H1 (cell line): Measurements from ENCODE around the gene ZNF211. TPM values are rescaled to one million over a fixed set of nuclear protein-coding genes. Genes with fewer than 3 reads are reported as not detected.

Experiments
- KDM5A ChIP-seq: fragments of 200-600 bp; IDR thresholded peaks from 2 replicates; pipeline ENCODE4 v1.7.1; 2012; ENCODE audit warnings: mild to moderate bottlenecking, low read length, inconsistent platforms, mixed read lengths
- polyA plus RNA-seq, 7 experiments: library from polyadenylated mRNA; depleted of rRNA in 3 of 7; stranded (reverse) in 5 of 7; unstranded in 2 of 7; fragments of >200 nt in 5 of 7; fragments of 200-250 nt in 2 of 7; gene quantifications; 1 replicate in 5 of 7; 2 replicates in 1 of 7; 4 replicates in 1 of 7; pipeline versions ENCODE4 v1.2.1 to v1.2.3, GENCODE V29; 2011 to 2013; ENCODE audit warnings: missing spikeins in 2 of 7, mixed read lengths in 2 of 7
- total RNA-seq: library from RNA; stranded (reverse); fragmentation: NEBNext Ultra II Directional; extraction: Animal tissue kit (Norgen Biotek cat#: 25700); gene quantifications from 2 replicates; pipeline ENCODE4 v1.2.1, GENCODE V29; 2021

ZNF211 gene
- total and polyA plus RNA-seq, 2 of the 8 experiments (the other 6 are each of a cell fraction or from before 2014, with no cell fraction given): 7.5 to 15.7 TPM

GRCh38 chr19:57583521-57584416 is 49.2 kb upstream of the ZNF211 start, which contains the start of gene ZIK1 (continued):
- no peak for TF ChIP-seq KDM5A
- TF ChIP-seq, all 59 proteins: peak for 29
